HG02943 (cell line): ENCODE results near the gene IER5.
A peak's percentile ranks its signal among the peaks of the same experiment; 100 is the strongest.
"Not testable (repeated sequence)": the region's sequence is repeated elsewhere in the genome, so short reads cannot be mapped to it uniquely, and the experiment has no call there.

Experiments
- ATAC-seq: cut with Tn5 transposase; IDR thresholded peaks from one replicate; pipeline ENCODE4 v1.9.1; 2021; ENCODE audit warnings: mild to moderate bottlenecking, low read depth, moderate library complexity; ENCODE audit not compliant: unreplicated experiment

IER5 gene

GRCh38 chr1:181088079-181089016, at the start of gene IER5:
TSS of gene IER5 (plus strand) at chr1:181088700. CDS start at chr1:181088903, 203 bp downstream.
- ATAC-seq: peak; percentile 64

- no peak for ATAC-seq
Measured at GRCh38 chr1:181040284-181040865, 48.1 kb upstream of the IER5 start.

GRCh38 chr1:181043025-181043888, 45.2 kb upstream of the IER5 start:
- ATAC-seq: no peak

GRCh38 chr1:181044449-181044966, 44.0 kb upstream of the IER5 start:
- peak; percentile 66 for ATAC-seq

- not testable (repeated sequence) for ATAC-seq
Measured at GRCh38 chr1:181045946-181046345, 42.6 kb upstream of the IER5 start.

- ATAC-seq: no peak
Measured at GRCh38 chr1:181049378-181049777, 39.1 kb upstream of the IER5 start.

GRCh38 chr1:181050922-181051321, 37.6 kb upstream of the IER5 start:
- no peak for ATAC-seq

- no peak for ATAC-seq
Measured at GRCh38 chr1:181056560-181056959, 31.9 kb upstream of the IER5 start.

- no peak for ATAC-seq
Measured at GRCh38 chr1:181057079-181057478, 31.4 kb upstream of the IER5 start.

GRCh38 chr1:181059435-181059834, 29.1 kb upstream of the IER5 start:
- no peak for ATAC-seq

- no peak for ATAC-seq
Measured at GRCh38 chr1:181060066-181060465, 28.4 kb upstream of the IER5 start.

- not testable (repeated sequence) for ATAC-seq
Measured at GRCh38 chr1:181060947-181061346, 27.6 kb upstream of the IER5 start.

GRCh38 chr1:181061487-181061886, 27.0 kb upstream of the IER5 start:
- no peak for ATAC-seq

GRCh38 chr1:181061891-181062835, 26.3 kb upstream of the IER5 start:
- peak; percentile 86 for ATAC-seq

GRCh38 chr1:181062836-181063428, 25.6 kb upstream of the IER5 start:
- peak; percentile 67 for ATAC-seq

GRCh38 chr1:181064011-181064623, 24.4 kb upstream of the IER5 start:
- ATAC-seq: no peak

- ATAC-seq: no peak
Measured at GRCh38 chr1:181064702-181065101, 23.8 kb upstream of the IER5 start.

GRCh38 chr1:181073638-181074037, 14.9 kb upstream of the IER5 start:
- no peak for ATAC-seq
